GM23338 (cell line): ENCODE results near the gene KRTAP4-16. TPM values are rescaled to one million over a fixed set of nuclear protein-coding genes. Genes with fewer than 3 reads are reported as not detected.

ENCODE experiments used
- ATAC-seq: fragments of 200-7000 bp; cut with Tn5 transposase; 3 replicates; pipeline ENCODE4 v1.9.1; 2020
- DNase-seq: peaks from one replicate; pipeline ENCODE4 v3.0.0-alpha.2; 2015; ENCODE audit warnings: low spot score
- H2AFZ ChIP-seq: fragments of 200-600 bp; sonication (generic); 2 replicates; pipeline ENCODE4 v1.8.0; 2016; ENCODE audit warnings: antibody characterized with exemption, mild to moderate bottlenecking, moderate library complexity
- H3F3A ChIP-seq: fragments of 200-600 bp; sonication (generic); replicated peaks from 2 replicates; pipeline ENCODE4 v1.8.0; 2017; ENCODE audit warnings: antibody characterized with exemption, mixed run types, low read depth
- H3K27ac ChIP-seq: fragments of 200-600 bp; sonication (generic); 2 replicates; pipeline ENCODE4 v1.6.1; 2016; ENCODE audit warnings: low read depth
- H3K27me3 ChIP-seq: fragments of 200-600 bp; sonication (generic); 2 replicates; pipeline ENCODE4 v1.8.0; 2016; ENCODE audit warnings: mild to moderate bottlenecking, mixed run types, moderate library complexity; ENCODE audit not compliant: insufficient read depth
- H3K36me3 ChIP-seq: fragments of 200-600 bp; sonication (generic); 2 replicates; pipeline ENCODE4 v1.8.0; 2016; ENCODE audit warnings: mild to moderate bottlenecking; ENCODE audit not compliant: insufficient read depth
- H3K4me1 ChIP-seq: fragments of 200-600 bp; sonication (generic); 2 replicates; pipeline ENCODE4 v1.8.0; 2016; ENCODE audit warnings: mild to moderate bottlenecking, moderate library complexity; ENCODE audit not compliant: insufficient read depth
- H3K4me2 ChIP-seq: fragments of 200-600 bp; sonication (generic); 2 replicates; pipeline ENCODE4 v1.7.1; 2017; ENCODE audit warnings: mixed run types
- H3K4me3 ChIP-seq: fragments of 200-600 bp; sonication (generic); 2 replicates; pipeline ENCODE4 v1.6.1; 2016; ENCODE audit warnings: mixed run types
- H3K79me2 ChIP-seq: fragments of 200-600 bp; sonication (generic); replicated peaks from 2 replicates; pipeline ENCODE4 v1.8.0; 2017; ENCODE audit warnings: mild to moderate bottlenecking; ENCODE audit not compliant: insufficient read depth
- H3K9me2 ChIP-seq: fragments of 200-600 bp; sonication (generic); 2 replicates; pipeline ENCODE4 v1.8.0; 2017; ENCODE audit not compliant: insufficient read depth
- H4K20me1 ChIP-seq: fragments of 200-600 bp; sonication (generic); replicated peaks from 2 replicates; pipeline ENCODE4 v1.8.0; 2017; ENCODE audit warnings: mild to moderate bottlenecking; ENCODE audit not compliant: insufficient read depth
- H3K27ac Mint-ChIP-seq: 2 replicates; pipeline ENCODE4 v1.8.0; 2020; ENCODE audit warnings: inconsistent platforms, mild to moderate bottlenecking, moderate library complexity, mixed read lengths
- H3K27me3 Mint-ChIP-seq: 3 replicates; pipeline ENCODE4 v1.8.0; 2022; ENCODE audit warnings: low read depth, mild to moderate bottlenecking, moderate library complexity, mixed read lengths, inconsistent platforms; ENCODE audit not compliant: insufficient read depth, poor library complexity
- H3K36me3 Mint-ChIP-seq: 3 replicates; pipeline ENCODE4 v1.8.0; 2021; ENCODE audit warnings: low read depth, mild to moderate bottlenecking, inconsistent platforms, moderate library complexity, mixed read lengths
- H3K4me1 Mint-ChIP-seq: 3 replicates; pipeline ENCODE4 v1.8.0; 2020; ENCODE audit warnings: mild to moderate bottlenecking, inconsistent platforms, mixed read lengths
- H3K4me3 Mint-ChIP-seq: 3 replicates; pipeline ENCODE4 v1.8.0; 2021; ENCODE audit warnings: moderate library complexity, mild to moderate bottlenecking, inconsistent platforms, mixed read lengths
- H3K9me3 Mint-ChIP-seq: 3 replicates; pipeline ENCODE4 v1.8.0; 2020; ENCODE audit warnings: moderate library complexity, mild to moderate bottlenecking, inconsistent platforms, mixed read lengths
- CREB1 ChIP-seq: fragments of 250-450 bp; sonication (Bioruptor Pico); IDR thresholded peaks from 2 replicates; pipeline ENCODE4 v1.5.0; 2020; ENCODE audit warnings: low read depth, mild to moderate bottlenecking, moderate library complexity
- ETS1 ChIP-seq: IDR thresholded peaks from 2 replicates; pipeline ENCODE4 v1.6.1; 2016; ENCODE audit warnings: antibody characterized with exemption
- EZH2phosphoT487 ChIP-seq: fragments of 200-600 bp; sonication (generic); IDR thresholded peaks from one replicate; pipeline ENCODE4 v1.8.1; 2018; ENCODE audit warnings: antibody characterized with exemption; ENCODE audit not compliant: unreplicated experiment
- JUNB ChIP-seq: IDR thresholded peaks from one replicate; pipeline ENCODE4 v1.6.1; 2016; ENCODE audit warnings: antibody characterized with exemption; ENCODE audit not compliant: unreplicated experiment
- NANOG ChIP-seq: IDR thresholded peaks from 2 replicates; pipeline ENCODE4 v1.6.1; 2016; ENCODE audit warnings: antibody characterized with exemption, borderline replicate concordance
- POLR2AphosphoS5 ChIP-seq: IDR thresholded peaks from 2 replicates; pipeline ENCODE4 v1.6.1; 2016; ENCODE audit warnings: antibody characterized with exemption, low read depth
- ZNF114 ChIP-seq: fragments of 250-450 bp; sonication (Bioruptor Pico); IDR thresholded peaks from 2 replicates; pipeline ENCODE4 v1.5.0; 2020; ENCODE audit warnings: mild to moderate bottlenecking, moderate library complexity
- ZNF331 ChIP-seq: fragments of 250-450 bp; sonication (Bioruptor Pico); IDR thresholded peaks from 2 replicates; pipeline ENCODE4 v1.5.0; 2020; ENCODE audit warnings: low read depth, mild to moderate bottlenecking, moderate library complexity
- ZNF462 ChIP-seq: fragments of 250-450 bp; sonication (Bioruptor Pico); IDR thresholded peaks from 2 replicates; pipeline ENCODE4 v1.5.0; 2020; ENCODE audit warnings: mild to moderate bottlenecking, moderate library complexity
- polyA plus RNA-seq: library from polyadenylated mRNA; unstranded; fragments of >200 nt; fragmentation: Nextera tagmentation; extraction: Ambion mirVana; gene quantifications from 2 replicates; pipeline ENCODE4 v1.2.1, GENCODE V29; 2016
- total RNA-seq: library from RNA; depleted of rRNA; stranded (reverse); fragments of >200 nt; shearing (Covaris generic); gene quantifications from 2 replicates; pipeline ENCODE4 v1.2.3, GENCODE V29; 2014

KRTAP4-16 gene
- total and polyA plus RNA-seq, 2 experiments from 2014 or later: not detected

GRCh38 chr17:41076788-41077187, 25.2 kb downstream of the KRTAP4-16 start (continued):
- no peak for TF ChIP-seq NANOG
- TF ChIP-seq ETS1: no peak
- no peak for TF ChIP-seq JUNB

- Histone ChIP-seq H3K36me3 (no peaks in the 10 kb centered on the region), H3K4me1 (no peaks in the 10 kb centered on the region), H3K27ac (no peak overlapping the region), H3K27me3 (no peaks in the 10 kb centered on the region), H3K4me3 (no peak overlapping the region), H4K20me1 (no peaks in the 10 kb centered on the region), H2AFZ (no peak overlapping the region), H3K4me2 (no peak overlapping the region), H3F3A (no peaks in the 10 kb centered on the region), H3K9me2 (peaks cover 5% of the 10 kb centered on the region), H3K79me2 (no peaks in the 10 kb centered on the region)
- TF ChIP-seq EZH2phosphoT487 (no peak), ZNF114 (CRISPR knock-in tag) (no peak), ETS1 (no peak), ZNF462 (CRISPR knock-in tag) (no peak), JUNB (no peak), POLR2AphosphoS5 (no peak), ZNF331 (CRISPR knock-in tag) (no peak), CREB1 (CRISPR knock-in tag) (no peak)
- DNase-seq: no peak
- Mint-ChIP-seq H3K36me3 (no peaks in the 10 kb centered on the region), H3K4me3 (no peak overlapping the region), H3K27me3 (no peaks in the 10 kb centered on the region), H3K4me1 (no peaks in the 10 kb centered on the region), H3K9me3 (no peaks in the 10 kb centered on the region; the same call in 2 of the 3 replicates), H3K27ac (no peak overlapping the region)
- ATAC-seq: no peak
These were observed 28.3 kb downstream of the KRTAP4-16 start for GRCh38 chr17:41073676-41074075.
